GM23248 (cell line): ENCODE data around the gene PRSS57. TPM values are rescaled to one million over a fixed set of nuclear protein-coding genes. Genes with fewer than 3 reads are reported as not detected.

Experiments
- DNase-seq: peaks from one replicate; pipeline ENCODE4 v3.0.0-alpha.2; 2015
- H2AFZ ChIP-seq: fragments of 200-600 bp; sonication (generic); 2 replicates; pipeline ENCODE4 v1.6.1; 2016; ENCODE audit warnings: antibody characterized with exemption
- H3F3A ChIP-seq: fragments of 200-600 bp; sonication (generic); 2 replicates; pipeline ENCODE4 v1.6.1; 2016; ENCODE audit warnings: mild to moderate bottlenecking, antibody characterized with exemption, mixed run types; ENCODE audit not compliant: insufficient read depth
- H3K27ac ChIP-seq: fragments of 200-600 bp; sonication (generic); 2 replicates; pipeline ENCODE4 v1.5.1; 2016; ENCODE audit warnings: mild to moderate bottlenecking
- H3K27me3 ChIP-seq: fragments of 200-600 bp; sonication (generic); replicated peaks from 2 replicates; pipeline ENCODE4 v1.6.1; 2016; ENCODE audit warnings: mild to moderate bottlenecking; ENCODE audit not compliant: insufficient read depth
- H3K36me3 ChIP-seq: fragments of 200-600 bp; sonication (generic); 2 replicates; pipeline ENCODE4 v1.6.1; 2016; ENCODE audit warnings: low read depth, mild to moderate bottlenecking
- H3K4me1 ChIP-seq: fragments of 200-600 bp; sonication (generic); 2 replicates; pipeline ENCODE4 v1.6.1; 2016; ENCODE audit warnings: mild to moderate bottlenecking; ENCODE audit not compliant: insufficient read depth
- H3K4me2 ChIP-seq: fragments of 200-600 bp; sonication (generic); one replicate; pipeline ENCODE4 v1.6.1; 2016; ENCODE audit warnings: mild to moderate bottlenecking; ENCODE audit not compliant: unreplicated experiment
- H3K4me3 ChIP-seq: fragments of 200-600 bp; sonication (generic); 2 replicates; pipeline ENCODE4 v1.5.1; 2016; ENCODE audit warnings: mild to moderate bottlenecking
- H3K79me2 ChIP-seq: fragments of 200-600 bp; sonication (generic); 2 replicates; pipeline ENCODE4 v1.6.1; 2016; ENCODE audit warnings: mild to moderate bottlenecking; ENCODE audit not compliant: insufficient read depth
- H3K9ac ChIP-seq: fragments of 200-600 bp; sonication (generic); 2 replicates; pipeline ENCODE4 v1.6.1; 2016; ENCODE audit warnings: mild to moderate bottlenecking
- H3K9me2 ChIP-seq: fragments of 200-600 bp; sonication (generic); 2 replicates; pipeline ENCODE4 v1.6.1; 2016; ENCODE audit warnings: mixed run types, mild to moderate bottlenecking, moderate library complexity; ENCODE audit not compliant: insufficient read depth
- H3K9me3 ChIP-seq: fragments of 200-600 bp; sonication (generic); one replicate; pipeline ENCODE4 v1.6.1; 2017; ENCODE audit warnings: low read depth
- H4K20me1 ChIP-seq: fragments of 200-600 bp; sonication (generic); 2 replicates; pipeline ENCODE4 v1.6.0; 2016; ENCODE audit not compliant: insufficient read depth
- EZH2 ChIP-seq: fragments of 200-600 bp; sonication (generic); IDR thresholded peaks from 2 replicates; pipeline ENCODE4 v1.6.1; 2018; ENCODE audit warnings: antibody characterized with exemption, mild to moderate bottlenecking; ENCODE audit not compliant: insufficient read depth, poor library complexity, severe bottlenecking
- EZH2phosphoT487 ChIP-seq: fragments of 200-600 bp; sonication (generic); IDR thresholded peaks from 2 replicates; pipeline ENCODE4 v1.6.1; 2018; ENCODE audit warnings: antibody characterized with exemption, moderate library complexity, mild to moderate bottlenecking, low read depth; ENCODE audit not compliant: insufficient read depth
- WGBS, 2 experiments: methylation state at CpG; one replicate each; pipeline ENCODE4 v1.1.6; 2015 to 2017; ENCODE audit warnings: low lambda C conversion rate in 2 of 2, low coverage in 1 of 2; ENCODE audit errors: missing lambda C conversion rate in 2 of 2; 5-methylcytosine and 5-hydroxymethylcytosine counted together
- in situ Hi-C: fragments of 300-500 bp; cut with MboI; formaldehyde crosslinking; loops from 2 replicates; pipeline ENCODE4 v1.15.0; 2020
- polyA plus RNA-seq: library from polyadenylated mRNA; unstranded; fragments of >200 nt; fragmentation: Nextera tagmentation; extraction: Ambion mirVana; gene quantifications from 2 replicates; pipeline ENCODE4 v1.2.1, GENCODE V29; 2016
- total RNA-seq: library from RNA; depleted of rRNA; stranded (reverse); fragments of >200 nt; shearing (Covaris generic); gene quantifications from 2 replicates; pipeline ENCODE4 v1.2.3, GENCODE V29; 2014

Gene PRSS57
- total and polyA plus RNA-seq, 2 experiments from 2014 or later, result not detected

DNA sequence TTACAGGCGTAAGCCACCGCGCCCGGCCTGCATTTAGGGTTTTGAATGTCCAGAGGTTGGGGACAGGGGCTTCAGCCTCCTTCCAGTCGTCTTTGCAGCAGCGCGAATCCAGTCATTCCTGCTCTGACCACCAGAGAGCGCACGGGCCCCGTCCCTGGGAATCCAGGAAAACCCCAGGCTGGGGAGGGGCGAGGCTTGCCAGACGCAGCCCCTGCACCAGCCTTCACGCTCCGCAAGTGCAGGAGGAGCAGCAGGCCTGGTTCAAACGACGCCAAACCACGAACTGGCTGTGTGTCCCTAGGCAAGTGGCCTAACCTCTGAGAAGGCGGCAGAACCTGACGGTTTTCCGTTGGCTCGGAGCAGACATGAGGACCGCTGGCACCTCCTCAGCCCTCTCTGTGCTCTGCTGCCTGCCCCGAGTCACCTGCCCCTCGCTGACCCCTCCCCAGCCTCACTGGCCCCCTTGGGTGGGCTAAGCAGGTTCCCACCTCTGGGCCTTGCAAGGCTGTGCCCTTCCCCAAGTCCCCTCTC, 30.3 kb downstream of the PRSS57 start:
- Histone ChIP-seq H3K27ac (no peak overlapping the region), H2AFZ (peak overlapping the region; percentile 66), H3K27me3 (no peaks in the 10 kb centered on the region), H3K36me3 (no peaks in the 10 kb centered on the region), H3K9me2 (no peaks in the 10 kb centered on the region), H4K20me1 (no peaks in the 10 kb centered on the region), H3K9ac (no peak overlapping the region), H3K4me1 (peaks cover 13% of the 10 kb centered on the region), H3K4me3 (peak overlapping the region; percentile 55), H3F3A (peaks cover 6% of the 10 kb centered on the region; the same call in 1 of the 2 replicates), H3K4me2 (peak overlapping the region; percentile 43), H3K9me3 (no peaks in the 10 kb centered on the region), H3K79me2 (peaks cover 29% of the 10 kb centered on the region)
- in situ Hi-C loops, result no loop called here
- TF ChIP-seq EZH2phosphoT487 (no peak), EZH2 (no peak)
- WGBS, 2 experiments, result 1 to 3% methylated on average over 24 of the region's 24 CpGs
- DNase-seq, result peak; percentile 79

DNA sequence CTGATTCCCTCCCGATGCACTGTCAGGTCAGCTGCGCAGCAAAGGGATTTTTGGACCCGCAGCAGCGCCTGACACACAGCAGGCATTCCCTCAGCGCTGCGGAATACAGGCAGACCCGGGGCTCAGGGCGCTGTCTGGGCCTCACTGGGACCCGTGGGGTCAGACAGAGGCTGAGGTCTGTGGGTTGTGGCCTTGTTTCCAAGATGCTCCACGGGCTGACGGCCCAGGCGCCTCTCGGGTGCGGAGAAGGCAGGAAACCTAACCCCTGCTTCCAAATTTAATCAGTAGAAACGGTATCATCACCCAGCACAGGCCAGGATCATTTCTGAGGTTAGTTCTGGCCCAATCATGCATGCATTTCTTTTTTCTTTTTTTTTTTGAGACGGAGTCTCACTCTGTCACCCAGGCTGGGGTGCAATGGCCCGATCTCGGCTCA, 31.6 kb downstream of the PRSS57 start:
- Histone ChIP-seq H3K27me3 (no peaks in the 10 kb centered on the region), H2AFZ (peak overlapping the region; percentile 82), H3K27ac (peak overlapping the region; percentile 67), H3K36me3 (no peaks in the 10 kb centered on the region), H3K4me2 (peak overlapping the region; percentile 63), H3K79me2 (peaks cover 40% of the 10 kb centered on the region), H3K9me3 (no peaks in the 10 kb centered on the region), H3K4me1 (peaks cover 20% of the 10 kb centered on the region), H3F3A (peaks cover 10% of the 10 kb centered on the region; the same call in 1 of the 2 replicates), H3K4me3 (peak overlapping the region; percentile 66), H3K9me2 (no peaks in the 10 kb centered on the region), H4K20me1 (no peaks in the 10 kb centered on the region), H3K9ac (peak overlapping the region; percentile 76)
- TF ChIP-seq EZH2phosphoT487, result no peak
- no peak for TF ChIP-seq EZH2
- in situ Hi-C loops, result no loop called here
- DNase-seq, result no peak
- WGBS, 2 experiments, result 29 to 42% methylated on average over 12 to 18 of the region's 18 CpGs

GRCh38 chr19:662962-663681, 32.1 kb downstream of the PRSS57 start, which contains the start of gene RNF126:
Gene RNF126 (minus strand): TSS chr19:663214. CDS start chr19:663121, 93 bp downstream.
- no peaks in the 10 kb centered on the region for H4K20me1 ChIP-seq
- H3K4me1 ChIP-seq, result peaks cover 25% of the 10 kb centered on the region
- peak within 1 kb of the TSS; percentile 99 for H3K4me2 ChIP-seq
- peak within 1 kb of the TSS; percentile 90 for H3K4me3 ChIP-seq
- in situ Hi-C loops, result no loop called here
- DNase-seq, result peak; percentile 97
- H3K79me2 ChIP-seq, result peaks cover 46% of the 10 kb centered on the region
- peak within 1 kb of the TSS; percentile 82 for H2AFZ ChIP-seq
- H3K36me3 ChIP-seq, result no peaks in the 10 kb centered on the region
- peak within 1 kb of the TSS; percentile 96 for H3K9ac ChIP-seq
- TF ChIP-seq EZH2, result no peak
- TF ChIP-seq EZH2phosphoT487, result no peak
- no peaks in the 10 kb centered on the region for H3K9me3 ChIP-seq
- peaks cover 10% of the 10 kb centered on the region; the same call in 1 of the 2 replicates for H3F3A ChIP-seq
- 1% methylated on average over 56 to 78 of the region's 97 CpGs for WGBS, 2 experiments
- H3K9me2 ChIP-seq, result no peaks in the 10 kb centered on the region
- no peaks in the 10 kb centered on the region for H3K27me3 ChIP-seq
- peak within 1 kb of the TSS; percentile 91 for H3K27ac ChIP-seq

- Histone ChIP-seq H3F3A (peaks cover 10% of the 10 kb centered on the region; the same call in 1 of the 2 replicates), H3K4me1 (peaks cover 25% of the 10 kb centered on the region), H3K27me3 (no peaks in the 10 kb centered on the region), H3K4me2 (peak overlapping the region; percentile 99), H2AFZ (peak overlapping the region; percentile 43; the same call in 1 of the 2 replicates), H3K4me3 (peak overlapping the region; percentile 90), H4K20me1 (no peaks in the 10 kb centered on the region), H3K79me2 (peaks cover 54% of the 10 kb centered on the region), H3K27ac (peak overlapping the region; percentile 91), H3K9me3 (no peaks in the 10 kb centered on the region), H3K9ac (peak overlapping the region; percentile 96), H3K9me2 (no peaks in the 10 kb centered on the region), H3K36me3 (no peaks in the 10 kb centered on the region)
- TF ChIP-seq EZH2, result no peak
- in situ Hi-C loops, result no loop called here
- DNase-seq, result peak; percentile 76
- 1% methylated on average over 31 to 54 of the region's 81 CpGs for WGBS, 2 experiments
Measured at GRCh38 chr19:662207-662961, 32.9 kb downstream of the PRSS57 start.
